H7 (cell line): ENCODE measurements around the gene OXNAD1. TPM values are rescaled to one million over a fixed set of nuclear protein-coding genes. Genes with fewer than 3 reads are reported as not detected.

Experiments
- DNase-seq: peaks from one replicate; pipeline ENCODE4 v3.0.0; 2012
- H3K27me3 ChIP-seq: 2 replicates; pipeline ENCODE4 v1.6.0; 2011; ENCODE audit warnings: mild to moderate bottlenecking, low read length; ENCODE audit not compliant: control insufficient read depth, insufficient read depth
- H3K36me3 ChIP-seq: replicated peaks from 2 replicates; pipeline ENCODE4 v1.5.1; 2011; ENCODE audit warnings: low read length; ENCODE audit not compliant: control insufficient read depth, insufficient read depth
- H3K4me3 ChIP-seq: 2 replicates; pipeline ENCODE4 v1.5.1; 2011; ENCODE audit warnings: low read depth, mild to moderate bottlenecking, control low read depth, low read length, moderate library complexity; ENCODE audit not compliant: insufficient read depth
- total RNA-seq: library from RNA; depleted of rRNA; stranded (reverse); fragments of >200 nt; shearing (Covaris generic); gene quantifications from 2 replicates; pipeline ENCODE4 v1.2.3, GENCODE V29; 2014; rRNA removed

OXNAD1 gene
- total RNA-seq, 1 experiment from 2014 or later: 29.0 TPM

GRCh38 chr3:16350597-16351318 is 85.7 kb downstream of the OXNAD1 start:
- DNase-seq: no peak
- Histone ChIP-seq H3K4me3 (no peak overlapping the region), H3K27me3 (no peaks in the 10 kb centered on the region), H3K36me3 (no peaks in the 10 kb centered on the region; the same call in 1 of the 2 replicates)

- DNase-seq: no peak
- Histone ChIP-seq H3K4me3 (no peak overlapping the region), H3K27me3 (no peaks in the 10 kb centered on the region), H3K36me3 (no peaks in the 10 kb centered on the region; the same call in none of the 2 replicates)
Observed at GRCh38 chr3:16352428-16352827, 87.4 kb downstream of the OXNAD1 start.

- H3K4me3 ChIP-seq: no peak overlapping the region
- H3K36me3 ChIP-seq: no peaks in the 10 kb centered on the region; the same call in none of the 2 replicates
- H3K27me3 ChIP-seq: no peaks in the 10 kb centered on the region
- no peak for DNase-seq
Observed at GRCh38 chr3:16354291-16354690, 89.3 kb downstream of the OXNAD1 start.

Other genes with a start within 250 kb of the OXNAD1 start
- 0.67 TPM in 1 of 2 replicates, not detected in the other for gene GALNT15, start 90.5 kb upstream of the OXNAD1 start, total RNA-seq
- 9.7 and 15.0 TPM in 2 replicates for gene DPH3, start 269 bp upstream of the OXNAD1 start, total RNA-seq
- gene RFTN1, start 248.5 kb downstream of the OXNAD1 start, total RNA-seq: 0.81 and 0.90 TPM in 2 replicates